Skeletal muscle tissue (tissue), 4 donors: Measurements from ENCODE around the gene SBNO2. TPM values are rescaled to one million over a fixed set of nuclear protein-coding genes. Genes with fewer than 3 reads are reported as not detected.

Experiments
- H3K27ac ChIP-seq: one replicate; pipeline ENCODE4 v1.7.0; 2013; ENCODE audit warnings: mild to moderate bottlenecking, low read depth, low read length, inconsistent platforms
- H3K27me3 ChIP-seq, 3 donors: one replicate each; pipeline ENCODE4 v1.7.0; 2013; ENCODE audit warnings: low read length in 3 of 3; ENCODE audit not compliant: control insufficient read depth in 3 of 3, insufficient read depth in 3 of 3
- H3K36me3 ChIP-seq, 3 donors: one replicate each; pipeline ENCODE4 v1.7.0; 2013; ENCODE audit warnings: low read length in 3 of 3; ENCODE audit not compliant: control insufficient read depth in 3 of 3, insufficient read depth in 3 of 3
- H3K4me1 ChIP-seq, 3 donors: one replicate each; pipeline ENCODE4 v1.7.0; 2013; ENCODE audit warnings: low read length in 3 of 3, mild to moderate bottlenecking in 3 of 3; ENCODE audit not compliant: control insufficient read depth in 3 of 3, insufficient read depth in 3 of 3
- H3K4me3 ChIP-seq, 3 donors: one replicate each; pipeline ENCODE4 v1.7.0; 2013; ENCODE audit warnings: low read length in 3 of 3
- H3K9ac ChIP-seq, 3 donors: one replicate each; pipeline ENCODE4 v1.7.0; 2013; ENCODE audit warnings: low read length in 3 of 3, mild to moderate bottlenecking in 3 of 3, moderate library complexity in 2 of 3, low read depth in 1 of 3
- H3K9me3 ChIP-seq, 3 donors: one replicate each; pipeline ENCODE4 v1.7.0; 2013; ENCODE audit warnings: low read length in 3 of 3; ENCODE audit not compliant: control insufficient read depth in 3 of 3
- total RNA-seq: library from RNA; depleted of rRNA; stranded (reverse); fragments of >200 nt; gene quantifications from one replicate; pipeline ENCODE4 v1.2.3, GENCODE V29; 2014
- donor health status: Osteomylitis.

The SBNO2 gene
- total RNA-seq, 1 donor from 2014 or later = 10.4 TPM

DNA sequence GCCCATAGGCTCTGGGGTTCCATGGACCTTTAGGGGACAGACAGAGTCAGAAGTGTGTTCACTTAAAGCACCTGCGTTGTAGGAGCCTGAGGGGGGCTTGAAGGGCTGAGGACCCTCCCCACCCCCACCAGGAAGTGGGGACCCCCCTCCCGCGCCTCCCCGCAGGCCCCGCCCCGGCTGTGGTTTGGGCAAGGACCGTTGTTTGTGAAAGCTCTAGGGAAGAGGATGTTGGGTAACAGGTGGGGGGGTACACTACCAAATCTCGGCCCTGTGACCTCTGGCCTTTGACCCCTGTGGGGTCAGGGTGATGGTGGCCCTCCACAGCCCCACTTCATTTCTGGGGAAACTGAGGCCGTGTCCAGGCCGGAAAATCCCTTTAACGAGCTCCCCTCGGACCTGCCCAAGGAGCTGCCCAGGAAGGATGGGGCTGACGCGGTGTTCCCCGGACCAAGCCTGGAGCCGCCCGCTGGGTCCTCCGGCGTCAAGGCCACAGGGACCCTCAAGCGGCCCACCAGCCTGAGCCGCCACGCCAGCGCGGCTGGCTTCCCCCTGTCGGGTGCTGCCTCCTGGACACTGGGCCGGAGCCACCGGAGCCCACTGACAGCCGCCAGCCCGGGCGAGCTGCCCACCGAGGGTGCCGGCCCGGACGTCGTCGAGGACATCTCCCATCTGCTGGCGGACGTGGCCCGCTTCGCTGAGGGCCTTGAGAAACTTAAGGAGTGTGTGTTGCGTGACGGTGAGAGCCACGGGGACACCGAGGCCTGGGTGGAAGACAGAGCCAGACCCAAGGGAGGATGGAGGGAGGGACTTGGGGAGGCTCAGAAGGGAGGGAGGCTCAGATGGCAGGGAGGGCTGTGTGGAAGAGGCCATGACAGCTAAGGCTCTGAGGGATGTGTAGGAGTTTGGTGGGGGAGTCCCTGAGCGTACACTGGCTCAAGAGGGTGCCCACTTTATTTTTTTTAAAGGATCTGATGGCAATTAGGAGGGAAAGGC lies 105.8 kb downstream of the SBNO2 start:
- Histone ChIP-seq H3K4me1 (peaks cover 17 to 27% (median 17%) of the 10 kb centered on the region in 3 donors), H3K9ac (peak overlapping the region in 1 of 3 donors; percentile 32), H3K27ac (peak overlapping the region; percentile 25)

GRCh38 chr19:1067341-1067957 lies 106.6 kb downstream of the SBNO2 start:
- H3K27me3 ChIP-seq = peaks cover 63 to 78% (median 67%) of the 10 kb centered on the region in 3 donors
- no peaks in the 10 kb centered on the region for H3K36me3 ChIP-seq
- H3K4me3 ChIP-seq = peak overlapping the region in 1 of 3 donors; percentile 32
- H3K9ac ChIP-seq = peak overlapping the region in 1 of 3 donors; percentile 32
- H3K27ac ChIP-seq = peak overlapping the region; percentile 25
- H3K4me1 ChIP-seq = peaks cover 17 to 27% (median 17%) of the 10 kb centered on the region in 3 donors
- no peaks in the 10 kb centered on the region for H3K9me3 ChIP-seq

More for the DNA sequence above, 105.8 kb downstream of the SBNO2 start:
- Histone ChIP-seq H3K9me3 (no peaks in the 10 kb centered on the region), H3K4me3 (peak overlapping the region in 2 of 3 donors; percentile 6 to 12), H3K36me3 (no peaks in the 10 kb centered on the region), H3K27me3 (peaks cover 71 to 86% (median 75%) of the 10 kb centered on the region in 3 donors)

GRCh38 chr19:1066748-1067340 lies 107.2 kb downstream of the SBNO2 start, which contains the start of gene ARHGAP45:
Gene ARHGAP45 (plus strand): TSS chr19:1067167. CDS start chr19:1067406, 239 bp downstream.
- H3K36me3 ChIP-seq = no peaks in the 10 kb centered on the region
- H3K4me3 ChIP-seq = peak within 1 kb of the TSS in 1 of 3 donors; percentile 32
- H3K9ac ChIP-seq = peak within 1 kb of the TSS in 1 of 3 donors; percentile 32
- H3K27ac ChIP-seq = peak within 1 kb of the TSS; percentile 25
- no peaks in the 10 kb centered on the region for H3K9me3 ChIP-seq
- H3K4me1 ChIP-seq = peaks cover 17 to 27% (median 17%) of the 10 kb centered on the region in 3 donors
- H3K27me3 ChIP-seq = peaks cover 58 to 72% (median 66%) of the 10 kb centered on the region in 3 donors

GRCh38 chr19:1066251-1066747 lies 107.8 kb downstream of the SBNO2 start:
- Histone ChIP-seq H3K36me3 (no peaks in the 10 kb centered on the region), H3K9ac (no peak overlapping the region), H3K4me3 (no peak overlapping the region), H3K27me3 (peaks cover 54 to 66% (median 66%) of the 10 kb centered on the region in 3 donors), H3K27ac (no peak overlapping the region), H3K9me3 (no peaks in the 10 kb centered on the region), H3K4me1 (peaks cover 17 to 27% (median 17%) of the 10 kb centered on the region in 3 donors)

- Histone ChIP-seq H3K27me3 (peaks cover 53 to 61% (median 59%) of the 10 kb centered on the region in 3 donors), H3K4me3 (no peak overlapping the region), H3K36me3 (no peaks in the 10 kb centered on the region), H3K4me1 (peaks cover 15 to 27% (median 17%) of the 10 kb centered on the region in 3 donors), H3K9ac (no peak overlapping the region), H3K9me3 (no peaks in the 10 kb centered on the region), H3K27ac (no peak overlapping the region)
Measured at GRCh38 chr19:1065606-1066109, 108.4 kb downstream of the SBNO2 start.

DNA sequence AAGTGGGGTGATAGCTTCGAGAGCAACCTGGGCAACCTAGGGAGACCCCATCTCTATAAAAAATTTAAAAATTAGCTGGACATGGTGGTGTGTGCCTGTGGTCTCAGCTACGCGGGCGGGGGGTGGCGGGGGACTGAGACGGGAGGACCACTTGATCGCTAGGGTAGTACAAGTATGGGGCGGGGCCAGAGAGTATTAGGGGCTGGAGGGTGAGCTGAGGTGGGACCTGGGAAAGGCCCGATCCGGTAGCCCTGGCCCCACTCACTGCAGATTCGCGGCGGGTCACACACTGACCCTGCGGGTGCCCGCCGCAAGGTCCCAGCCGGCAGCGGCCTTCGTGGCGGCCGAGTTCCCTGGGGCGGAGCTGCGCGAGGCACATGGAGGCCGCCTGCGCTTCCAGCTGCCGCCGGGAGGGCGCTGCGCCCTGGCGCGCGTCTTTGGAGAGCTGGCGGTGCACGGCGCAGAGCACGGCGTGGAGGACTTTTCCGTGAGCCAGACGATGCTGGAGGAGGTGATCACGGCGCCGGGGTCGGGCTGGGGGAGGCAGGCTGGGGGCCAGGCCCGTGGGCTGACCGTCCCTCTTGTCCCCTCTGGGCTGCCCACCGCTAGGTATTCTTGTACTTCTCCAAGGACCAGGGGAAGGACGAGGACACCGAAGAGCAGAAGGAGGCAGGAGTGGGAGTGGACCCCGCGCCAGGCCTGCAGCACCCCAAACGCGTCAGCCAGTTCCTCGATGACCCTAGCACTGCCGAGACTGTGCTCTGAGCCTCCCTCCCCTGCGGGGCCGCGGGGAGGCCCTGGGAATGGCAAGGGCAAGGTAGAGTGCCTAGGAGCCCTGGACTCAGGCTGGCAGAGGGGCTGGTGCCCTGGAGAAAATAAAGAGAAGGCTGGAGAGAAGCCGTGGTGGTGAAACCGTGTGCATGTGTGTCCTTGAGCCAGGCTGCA lies 109.1 kb downstream of the SBNO2 start:
- Histone ChIP-seq H3K9ac (peak overlapping the region in 1 of 3 donors; percentile 16), H3K27me3 (peaks cover 48 to 55% (median 54%) of the 10 kb centered on the region in 3 donors), H3K9me3 (no peaks in the 10 kb centered on the region), H3K36me3 (no peaks in the 10 kb centered on the region), H3K4me1 (peaks cover 15 to 27% (median 17%) of the 10 kb centered on the region in 3 donors), H3K27ac (no peak overlapping the region), H3K4me3 (no peak overlapping the region)

DNA sequence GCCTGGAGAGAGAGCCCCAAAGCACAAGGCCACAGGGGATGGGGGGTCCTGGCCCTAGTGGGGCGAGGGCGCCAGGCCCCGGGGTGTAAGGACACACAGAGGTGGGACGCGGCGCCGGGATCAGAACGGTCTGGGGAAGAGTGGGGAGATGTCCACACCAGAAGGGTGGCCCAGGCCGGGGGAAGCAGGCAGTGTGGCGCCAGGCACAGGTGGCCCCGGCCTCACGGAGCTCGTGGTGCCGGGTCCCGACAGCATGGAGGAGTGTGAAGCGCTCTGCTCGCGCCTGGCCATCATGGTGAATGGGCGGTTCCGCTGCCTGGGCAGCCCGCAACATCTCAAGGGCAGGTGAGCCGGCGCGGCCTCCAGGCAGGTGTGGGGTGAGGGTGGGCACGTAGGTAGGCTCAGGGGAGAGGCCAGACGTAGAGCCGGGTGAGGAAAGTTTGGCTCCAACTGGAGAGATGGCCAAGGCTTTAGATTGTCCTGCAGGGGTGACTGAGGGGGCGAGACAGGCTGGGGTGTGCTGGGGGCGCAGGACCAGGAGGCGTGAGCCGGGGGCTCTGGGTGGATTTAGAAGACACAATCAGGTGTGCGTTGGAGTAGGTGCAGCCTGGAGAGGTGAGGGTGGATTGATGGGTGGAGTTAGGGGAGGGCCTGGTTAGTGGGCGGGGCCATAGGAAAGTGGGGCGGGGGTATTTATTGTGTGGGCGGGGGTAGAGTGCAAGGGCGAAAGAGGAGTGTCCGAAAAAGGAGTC lies 110.0 kb downstream of the SBNO2 start:
- Histone ChIP-seq H3K36me3 (peaks cover 0 to 2% (median 0%) of the 10 kb centered on the region in 3 donors), H3K27ac (no peak overlapping the region), H3K4me1 (peaks cover 15 to 26% (median 15%) of the 10 kb centered on the region in 3 donors), H3K4me3 (no peak overlapping the region), H3K27me3 (peaks cover 40 to 48% (median 46%) of the 10 kb centered on the region in 3 donors), H3K9me3 (peaks cover 0 to 2% (median 0%) of the 10 kb centered on the region in 3 donors), H3K9ac (no peak overlapping the region)
